HG03571 (cell line): ENCODE measurements around the gene PRDX6.
"Not testable (repeated sequence)": the region's sequence is repeated elsewhere in the genome, so short reads cannot be mapped to it uniquely, and the experiment has no call there.

Experiments used
- ATAC-seq: cut with Tn5 transposase; IDR thresholded peaks from one replicate; pipeline ENCODE4 v1.9.1; 2021; ENCODE audit not compliant: unreplicated experiment

Gene PRDX6

GRCh38 chr1:173464185-173464584 lies 12.9 kb upstream of the PRDX6 start:
- not testable (repeated sequence) for ATAC-seq

- no peak for ATAC-seq
Observed at GRCh38 chr1:173467426-173467825, 9.7 kb upstream of the PRDX6 start.

GRCh38 chr1:173469656-173470055 lies 7.5 kb upstream of the PRDX6 start:
- ATAC-seq, result no peak

DNA sequence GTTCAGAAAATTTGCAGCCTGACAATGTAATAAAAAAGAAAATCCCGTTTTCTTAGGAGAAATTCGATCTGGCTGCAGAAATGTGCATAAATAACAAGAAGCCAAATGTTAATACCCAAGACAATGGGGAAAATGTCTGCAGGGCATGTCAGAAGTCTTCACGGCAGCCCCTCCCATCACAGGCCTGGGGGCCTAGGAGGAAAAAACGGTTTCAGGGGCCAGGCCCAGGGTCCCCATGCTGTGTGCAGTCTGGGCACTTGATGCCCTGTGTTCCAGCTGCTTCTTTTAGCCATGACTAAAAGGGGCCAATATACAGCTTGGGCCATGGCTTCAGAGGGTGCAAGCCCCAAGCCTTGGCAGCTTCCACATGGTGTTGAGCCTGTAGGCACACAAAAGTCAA lies 6.5 kb upstream of the PRDX6 start:
- no peak for ATAC-seq

GRCh38 chr1:173473599-173474011 lies 3.5 kb upstream of the PRDX6 start:
- ATAC-seq, result no peak

- ATAC-seq, result no peak
Observed at GRCh38 chr1:173474097-173474779, 2.9 kb upstream of the PRDX6 start.

- ATAC-seq, result not testable (repeated sequence)
Observed at GRCh38 chr1:173474780-173475421, 2.2 kb upstream of the PRDX6 start.

DNA sequence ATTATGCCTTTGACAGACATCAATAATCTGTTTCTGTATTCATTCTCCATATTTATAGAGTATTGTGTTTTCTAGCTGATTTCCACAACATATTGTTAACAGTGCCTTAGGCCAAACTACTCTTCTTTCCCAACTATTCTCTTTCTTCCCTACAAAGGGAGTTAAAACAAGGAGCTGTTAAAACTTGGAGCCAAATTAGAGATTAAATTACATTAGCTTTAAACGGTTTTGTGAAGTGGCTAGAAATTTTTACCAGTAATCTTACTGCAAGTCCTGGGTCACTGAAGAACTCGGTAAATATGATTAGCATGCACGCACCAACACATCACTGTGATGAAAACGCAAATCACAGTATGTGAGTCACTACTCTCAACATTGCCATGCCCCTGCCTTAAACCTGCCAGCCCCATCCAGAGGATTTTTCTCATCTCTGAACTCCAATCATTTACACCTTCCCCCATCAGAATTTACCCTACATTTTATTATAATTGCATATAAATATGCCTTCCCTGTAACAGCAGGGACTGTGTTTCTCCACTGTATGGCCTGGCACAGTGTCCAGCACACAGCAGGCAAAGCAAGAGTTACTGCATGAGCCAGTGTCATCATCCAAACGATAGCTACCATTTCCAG lies 1.5 kb upstream of the PRDX6 start:
- no peak for ATAC-seq

GRCh38 chr1:173476197-173476664 lies 904 bp upstream of the PRDX6 start:
- no peak for ATAC-seq

DNA sequence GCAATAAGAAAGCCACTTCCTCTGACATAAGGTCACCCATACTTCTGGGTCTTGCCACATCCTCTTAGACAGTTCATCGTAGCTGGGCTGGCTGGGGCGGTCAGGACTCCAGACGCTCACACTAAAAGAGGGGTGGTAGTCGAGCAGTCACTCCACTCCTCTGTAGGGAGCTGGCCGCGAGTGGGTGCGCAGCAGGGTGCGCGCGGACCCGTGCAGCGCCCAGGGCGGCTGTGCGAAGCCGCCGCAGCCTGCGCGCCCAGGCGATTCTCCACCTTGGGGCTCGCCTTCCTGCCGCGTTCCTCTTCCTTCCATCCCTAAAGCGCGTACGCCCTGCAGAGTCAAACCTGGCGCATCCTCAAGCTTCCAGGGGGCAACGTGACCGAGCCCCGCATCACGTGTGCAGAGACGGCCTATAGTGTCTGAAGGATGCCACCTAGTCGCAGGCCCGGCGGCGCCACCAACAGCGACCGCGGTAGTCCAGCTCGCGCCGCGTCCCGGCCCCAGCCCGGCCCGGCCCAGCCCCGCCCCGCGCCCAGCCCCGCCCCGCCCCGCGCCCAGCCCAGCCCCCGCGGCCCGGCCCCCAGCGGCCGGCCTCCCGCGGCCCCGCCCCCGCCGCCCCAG lies 360 bp upstream of the PRDX6 start:
- ATAC-seq, result peak; percentile 91

GRCh38 chr1:173478094-173478674 lies 1.0 kb downstream of the PRDX6 start:
- ATAC-seq, result no peak

GRCh38 chr1:173479649-173480048 lies 2.5 kb downstream of the PRDX6 start:
- ATAC-seq, result no peak

GRCh38 chr1:173481195-173481772 lies 4.1 kb downstream of the PRDX6 start:
- no peak for ATAC-seq

DNA sequence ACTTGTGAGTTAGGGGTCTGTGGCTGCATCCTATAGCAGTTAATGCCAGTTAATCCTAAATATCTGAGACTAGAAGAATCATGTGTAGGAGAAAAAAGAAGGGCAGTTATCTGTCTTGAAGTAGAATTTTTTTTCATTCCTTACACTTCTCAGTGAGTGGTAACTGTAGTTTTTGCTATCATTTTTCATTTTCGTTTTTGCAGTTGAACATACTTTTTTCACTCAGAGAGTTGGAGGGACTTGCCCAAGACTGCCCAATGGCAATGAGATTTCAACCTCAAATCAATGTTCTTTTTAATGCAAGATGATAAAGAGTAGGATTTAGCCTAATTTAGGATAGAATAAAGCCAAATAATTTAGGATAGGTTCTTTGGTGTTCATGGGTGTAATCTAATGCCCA lies 5.5 kb downstream of the PRDX6 start:
- ATAC-seq, result no peak

GRCh38 chr1:173484276-173484675 lies 7.1 kb downstream of the PRDX6 start:
- ATAC-seq, result no peak

- no peak for ATAC-seq
Observed at GRCh38 chr1:173485401-173485800, 8.3 kb downstream of the PRDX6 start.

GRCh38 chr1:173488001-173488400 lies 10.9 kb downstream of the PRDX6 start:
- ATAC-seq, result no peak

DNA sequence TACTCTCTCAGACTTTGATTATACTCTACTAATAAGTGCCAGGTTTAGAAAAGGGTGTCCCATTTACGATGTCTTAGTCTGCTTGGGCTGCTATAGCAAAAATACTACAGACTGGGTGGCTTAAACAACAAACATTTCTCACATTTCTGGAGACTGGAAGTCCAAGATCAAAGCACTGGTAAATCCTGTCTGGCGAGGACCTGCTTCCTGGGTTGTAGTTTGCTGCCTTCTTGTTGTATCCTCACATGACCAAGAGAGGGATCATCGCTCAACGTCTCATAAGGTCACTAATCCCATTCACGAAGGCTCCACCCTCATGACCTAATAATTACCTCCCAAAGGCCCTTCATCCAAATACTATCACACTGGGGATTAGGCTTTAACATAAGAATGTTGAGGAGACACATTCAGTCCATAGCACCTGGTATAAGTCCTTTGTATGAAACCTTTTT lies 12.0 kb downstream of the PRDX6 start:
- no peak for ATAC-seq

GRCh38 chr1:173489929-173490328 lies 12.8 kb downstream of the PRDX6 start:
- ATAC-seq, result no peak

DNA sequence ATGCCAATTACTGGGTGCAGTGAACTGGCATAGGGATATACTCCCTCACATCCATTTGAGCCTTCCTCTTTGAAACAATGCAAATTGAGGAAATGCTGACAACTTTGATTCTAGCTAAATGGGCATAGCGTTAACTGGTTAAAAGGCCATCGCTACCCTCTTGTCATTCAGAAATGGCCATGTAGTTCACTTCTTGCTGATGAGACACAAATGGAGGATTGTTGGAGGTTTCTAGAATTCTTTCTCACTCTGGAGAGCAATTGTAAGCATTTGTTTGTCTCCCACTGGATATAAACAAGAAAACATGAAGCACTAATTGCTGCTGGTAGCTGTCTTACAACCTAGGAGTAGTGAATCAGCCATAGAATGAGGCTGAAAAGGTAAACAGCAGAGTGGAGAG lies 14.4 kb downstream of the PRDX6 start:
- no peak for ATAC-seq

DNA sequence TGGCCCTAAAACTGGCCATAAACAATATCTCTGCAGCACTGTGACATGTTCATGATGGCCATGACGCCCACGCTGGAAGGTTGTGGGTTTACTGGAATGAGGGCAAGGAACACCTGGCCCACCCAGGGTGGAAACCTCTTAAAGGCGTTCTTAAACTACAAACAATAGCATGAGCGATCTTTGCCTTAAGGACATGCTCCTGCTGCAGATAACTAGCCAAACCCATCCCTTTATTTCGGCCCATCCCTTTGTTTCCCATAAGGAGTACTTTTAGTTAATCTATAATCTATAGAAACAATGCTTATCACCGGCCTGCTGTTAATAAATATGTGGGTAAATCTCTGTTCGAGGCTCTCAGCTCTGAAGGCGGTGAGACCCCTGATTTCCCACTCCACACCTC lies 16.0 kb downstream of the PRDX6 start:
- ATAC-seq, result not testable (repeated sequence)
